Epidermal melanocyte (primary cell): ENCODE results near the gene PRLH.
A peak's percentile ranks its signal among the peaks of the same experiment; 100 is the strongest.

Source experiments
- DNase-seq: peaks from one replicate; pipeline ENCODE4 v3.0.0; 2011; ENCODE audit warnings: low spot score; ENCODE audit not compliant: insufficient read length

The PRLH gene

DNA sequence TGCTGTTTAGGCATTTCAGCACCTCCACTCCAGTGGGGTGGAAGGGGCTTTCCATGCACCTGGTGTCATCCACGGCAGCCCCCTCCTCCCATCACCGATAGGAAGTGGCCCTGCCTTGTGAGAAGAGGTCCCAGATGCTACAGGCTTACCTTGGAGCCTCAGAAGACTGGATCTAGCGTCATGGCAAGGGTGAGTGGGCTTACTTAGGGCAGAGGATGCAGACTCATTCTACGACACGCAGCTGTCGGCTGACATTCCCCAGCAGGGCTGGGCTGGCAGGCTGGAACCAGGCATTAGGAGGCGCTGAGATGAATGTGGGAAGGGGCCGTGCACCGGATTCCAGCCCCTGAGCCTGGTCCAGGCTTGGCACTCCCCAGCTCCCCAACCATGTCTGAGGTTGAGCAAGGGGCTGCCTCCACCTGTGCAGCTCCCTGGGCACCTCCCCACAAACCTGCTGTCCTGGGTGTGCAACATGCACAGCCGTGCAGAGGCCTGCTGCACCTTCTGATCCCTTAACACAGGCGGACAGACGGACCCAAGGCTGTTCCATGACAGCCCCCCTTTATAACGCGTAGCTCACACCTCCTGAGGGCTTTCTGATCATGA, 1.7 kb upstream of the PRLH start:
- no peak for DNase-seq

DNA sequence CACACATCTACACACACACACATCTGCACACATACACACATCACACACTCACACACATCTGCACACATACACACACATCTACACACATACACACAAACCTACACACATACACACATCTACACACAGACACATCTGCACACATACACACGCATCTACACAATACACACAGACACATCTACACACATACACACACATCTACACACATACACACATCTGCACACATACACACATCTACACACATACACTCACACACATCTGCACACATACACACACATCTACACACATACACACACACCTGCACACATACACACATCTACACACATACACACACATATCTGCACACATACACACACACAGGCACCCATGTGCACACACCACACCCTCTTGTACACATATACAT, 400 bp upstream of the PRLH start:
- no peak for DNase-seq

DNA sequence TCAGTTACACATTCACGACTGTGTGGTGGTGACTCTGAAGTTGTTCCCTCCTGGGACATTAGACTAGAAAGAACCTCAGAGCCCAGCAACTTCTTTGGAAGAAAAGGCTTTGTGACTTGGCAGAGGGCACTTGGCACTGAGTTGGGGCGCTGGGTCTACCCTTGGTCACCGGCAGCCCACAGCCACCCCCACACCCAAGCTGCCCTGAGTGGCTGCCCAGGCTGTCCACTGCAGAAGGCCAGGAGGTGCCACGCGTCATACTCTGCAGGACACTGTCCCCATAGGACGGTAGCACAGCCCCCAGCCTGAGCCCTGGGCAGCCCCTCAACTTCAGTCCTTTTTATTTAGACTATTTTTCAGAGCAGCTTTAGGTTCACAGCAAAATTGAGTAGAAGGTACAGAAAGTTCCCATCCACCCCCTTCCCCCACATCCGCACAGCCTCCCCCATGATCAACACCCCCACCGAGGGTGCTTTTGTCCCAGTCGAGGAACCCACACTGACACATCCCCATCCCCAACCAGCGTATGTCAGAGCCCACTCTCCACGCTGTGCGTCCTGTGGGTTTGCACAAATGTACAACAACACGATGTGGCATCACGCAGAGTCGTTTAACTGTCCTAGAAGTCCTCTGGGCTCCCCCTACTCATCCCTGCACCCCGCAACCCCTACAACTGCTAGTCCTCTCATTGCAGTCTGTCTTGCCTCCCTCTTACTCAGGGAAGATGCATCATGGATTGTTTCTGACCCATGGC, 1.1 kb downstream of the PRLH start:
- no peak for DNase-seq

DNA sequence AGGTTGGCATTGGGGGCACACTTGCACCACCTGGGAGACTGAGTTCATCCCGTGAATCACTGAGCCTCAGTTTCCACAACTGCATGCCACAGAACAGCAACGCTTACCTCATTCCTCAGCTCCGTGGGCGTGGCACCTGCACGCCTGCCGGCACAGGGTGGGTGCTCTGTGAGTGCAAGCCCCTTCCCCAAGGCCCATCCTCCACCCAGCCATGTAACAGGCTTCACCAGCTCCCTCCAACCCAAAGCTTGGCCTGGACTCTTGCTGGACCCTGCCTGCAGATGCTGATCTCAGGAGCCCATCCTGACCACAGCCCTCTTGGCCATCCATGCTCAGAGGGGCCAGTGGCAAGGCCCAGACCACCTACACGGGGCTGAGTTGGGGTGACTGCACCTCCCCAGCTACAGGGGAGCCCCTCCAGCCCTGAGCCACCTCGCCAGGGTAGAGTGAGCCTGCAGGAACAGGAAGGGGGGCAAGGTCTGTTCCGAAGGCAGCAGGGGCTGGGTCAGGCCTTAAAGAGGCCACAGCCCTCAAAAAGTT, 1.8 kb downstream of the PRLH start:
- no peak for DNase-seq

DNA sequence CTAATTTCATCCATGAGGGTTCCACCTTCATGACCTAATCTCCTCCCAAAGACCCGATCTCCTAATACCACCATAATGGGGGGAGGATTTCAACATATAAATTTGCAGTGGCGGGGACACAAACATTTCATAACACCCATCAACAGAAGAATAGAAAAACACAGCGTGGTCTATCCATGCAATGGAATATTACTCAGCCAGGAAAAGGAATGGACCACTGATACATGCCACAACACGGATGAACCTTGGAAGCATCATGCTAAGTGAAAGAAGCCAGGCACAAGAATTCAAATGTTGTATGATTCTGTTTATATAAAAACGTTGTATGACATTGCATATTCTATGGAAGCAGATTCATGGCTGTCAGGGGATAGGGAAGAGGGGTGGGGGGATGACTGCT, 2.7 kb downstream of the PRLH start:
- DNase-seq, result no peak

DNA sequence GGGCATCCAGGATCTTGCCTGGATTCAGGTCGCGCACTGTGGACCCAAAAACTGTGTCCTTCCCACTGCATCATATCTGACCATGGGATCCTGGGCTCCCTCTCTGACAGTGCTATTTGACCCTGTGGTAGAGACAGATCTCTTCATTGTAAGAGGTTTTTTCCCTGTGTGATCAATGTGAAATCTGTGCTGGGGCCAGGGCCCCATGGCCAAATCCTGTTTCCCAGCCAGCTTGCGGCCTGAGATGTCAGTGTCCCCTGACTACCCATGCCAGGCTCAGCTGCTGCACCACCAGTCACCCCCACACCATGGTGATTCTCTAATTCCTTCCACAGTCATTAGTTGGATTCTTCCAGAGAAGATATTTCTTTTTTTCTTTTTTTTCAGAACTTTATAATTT, 3.5 kb downstream of the PRLH start:
- DNase-seq, result no peak

DNA sequence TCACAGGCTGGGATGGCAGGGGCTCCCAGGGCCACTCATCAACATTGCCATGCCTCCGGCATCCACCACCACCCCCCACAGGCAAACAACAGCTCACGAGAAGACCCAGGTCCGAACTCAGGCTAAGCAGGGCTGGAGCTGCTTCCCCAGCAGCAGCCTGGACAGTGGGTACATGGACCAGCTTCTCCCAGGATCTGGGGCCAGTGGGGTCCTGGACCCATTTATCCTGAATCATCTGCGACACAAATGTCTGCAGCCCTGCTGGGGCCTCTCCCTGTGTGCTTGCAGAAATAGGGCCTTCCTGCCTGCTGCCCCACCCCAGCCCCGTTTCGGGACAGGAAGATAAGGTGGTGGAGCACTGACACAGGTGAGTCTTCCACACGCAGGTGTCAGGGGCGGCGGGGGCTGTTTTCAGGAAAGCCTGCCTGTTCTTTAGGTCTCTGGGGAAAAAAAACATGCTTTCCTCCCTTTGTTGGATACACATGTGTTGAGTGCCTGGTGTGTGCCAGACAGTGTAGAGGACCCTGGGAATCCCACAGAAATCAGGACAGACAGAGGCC, 4.5 kb downstream of the PRLH start:
- DNase-seq, result no peak

DNA sequence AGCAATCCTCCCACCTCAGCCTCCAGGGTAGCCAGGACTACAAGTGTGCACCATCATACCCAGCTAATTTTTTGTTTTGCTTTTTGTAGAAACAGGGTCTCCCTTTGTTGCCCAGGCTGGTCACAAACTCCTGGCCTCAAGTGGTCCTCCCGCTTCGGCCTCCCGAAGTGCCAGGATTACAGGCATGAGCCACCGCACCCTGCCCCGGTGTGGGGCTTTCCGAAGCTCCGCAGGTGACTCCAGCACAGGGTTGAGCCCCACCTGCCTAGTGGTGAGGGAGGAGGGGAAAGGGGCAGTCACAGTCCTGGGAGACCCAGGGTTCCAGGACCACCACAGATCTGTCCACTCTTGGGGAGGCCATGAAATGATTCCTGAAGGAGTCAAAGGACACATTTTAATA, 5.2 kb downstream of the PRLH start:
- no peak for DNase-seq

DNA sequence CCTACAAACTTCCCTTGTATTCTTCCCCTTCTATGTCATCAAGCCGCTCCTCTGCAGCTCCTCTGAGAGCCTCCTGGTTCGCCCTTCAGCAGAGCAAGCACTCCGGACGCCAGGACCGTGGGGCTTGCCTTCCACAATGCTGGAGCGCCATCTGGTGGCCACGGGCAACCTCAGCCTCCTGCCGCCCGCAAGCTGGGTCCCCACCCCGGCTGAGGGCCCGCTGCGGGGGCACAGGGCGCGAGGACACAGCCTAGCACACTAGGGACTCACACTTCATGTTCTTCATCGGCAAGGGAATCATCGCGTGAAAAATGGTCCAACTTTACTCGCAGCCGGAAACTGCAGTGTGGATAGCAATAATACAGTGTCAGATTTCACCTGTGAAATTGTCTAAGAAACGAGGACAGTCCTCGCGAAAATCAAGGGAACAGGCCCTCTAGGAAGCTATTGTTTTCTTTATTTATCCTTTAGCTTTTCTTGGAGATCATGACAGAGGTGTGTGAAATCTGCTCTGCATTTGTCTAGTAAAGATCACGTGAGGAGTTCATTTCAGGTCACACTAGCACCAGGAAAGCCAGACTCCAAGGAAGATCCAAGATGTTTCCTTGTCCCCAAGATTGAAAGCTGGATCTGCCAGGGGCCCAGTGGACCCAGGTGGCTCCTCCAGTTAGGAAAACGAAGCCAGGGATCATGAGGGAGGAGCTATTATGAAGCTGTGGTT, 5.8 kb downstream of the PRLH start:
- peak; percentile 99 for DNase-seq

DNA sequence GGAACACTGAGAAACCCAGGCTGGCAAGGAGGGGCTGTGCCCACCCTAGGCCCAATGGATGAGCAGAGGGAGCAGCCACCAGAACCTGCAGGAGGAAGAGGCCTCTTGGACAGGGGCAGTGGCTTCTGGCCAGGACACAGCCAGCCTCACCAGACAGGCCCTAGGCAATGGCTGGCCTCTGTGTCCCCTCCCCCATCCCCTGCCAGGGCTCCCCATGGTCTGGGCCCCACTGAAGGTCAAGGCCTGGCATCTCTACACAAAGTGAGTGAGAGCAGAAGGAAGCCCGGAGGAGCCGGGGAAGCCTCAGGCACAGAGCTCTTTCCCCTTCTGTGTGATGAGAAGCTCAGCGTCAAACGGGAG, 6.3 kb downstream of the PRLH start:
- DNase-seq, result no peak

DNA sequence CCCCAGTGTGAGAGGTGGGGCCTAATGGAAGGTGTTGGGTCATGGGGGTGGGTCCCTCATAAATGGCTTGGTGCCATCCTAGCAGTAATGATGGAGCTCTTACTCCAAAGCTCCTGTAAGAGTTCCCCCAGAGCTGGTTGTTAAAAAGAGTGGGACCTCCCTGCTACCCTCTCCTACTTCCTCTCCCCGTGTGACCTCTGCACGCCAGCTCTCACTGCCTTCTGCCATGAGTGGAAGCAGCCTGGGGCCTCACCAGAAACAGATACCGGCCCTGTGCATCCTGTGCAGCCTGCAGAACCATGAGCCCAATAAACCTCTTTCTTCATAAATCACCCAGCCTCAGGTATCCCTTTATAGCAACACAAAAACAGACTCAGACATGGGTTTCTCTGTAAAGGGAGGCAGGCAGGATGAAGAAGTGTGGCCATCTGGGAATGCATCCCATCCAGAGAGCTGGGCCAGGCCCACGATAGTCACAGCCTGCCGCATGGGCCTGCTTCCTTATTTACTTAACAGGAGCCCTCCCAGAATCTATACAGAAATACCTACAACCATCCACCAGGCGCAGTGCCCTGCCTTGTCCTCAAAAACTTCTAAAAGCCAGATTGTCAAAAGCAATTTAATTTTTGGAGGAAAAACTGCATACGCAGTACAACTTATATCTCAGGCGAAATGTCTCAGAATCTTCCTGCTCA, 7.5 kb downstream of the PRLH start:
- DNase-seq, result no peak

DNA sequence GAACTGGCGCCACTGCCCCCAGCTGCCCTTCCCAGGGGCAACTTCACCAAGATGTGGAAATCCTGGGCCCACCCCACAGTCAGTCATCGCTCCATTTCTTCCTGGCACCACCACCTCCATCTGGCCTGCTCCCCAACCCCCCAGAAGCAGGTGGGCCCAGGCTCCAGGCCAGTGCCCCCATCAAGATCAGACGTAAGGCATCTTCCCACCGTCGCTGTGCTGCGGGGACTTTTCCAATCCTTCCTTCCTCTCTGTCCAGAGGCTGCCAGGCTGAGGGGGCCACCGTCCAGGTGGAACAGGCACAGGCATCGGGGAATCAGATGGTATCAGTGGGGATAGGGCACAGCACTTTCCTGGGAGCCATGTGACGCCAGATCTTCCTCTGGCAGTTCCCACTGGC, 8.1 kb downstream of the PRLH start:
- DNase-seq, result no peak

DNA sequence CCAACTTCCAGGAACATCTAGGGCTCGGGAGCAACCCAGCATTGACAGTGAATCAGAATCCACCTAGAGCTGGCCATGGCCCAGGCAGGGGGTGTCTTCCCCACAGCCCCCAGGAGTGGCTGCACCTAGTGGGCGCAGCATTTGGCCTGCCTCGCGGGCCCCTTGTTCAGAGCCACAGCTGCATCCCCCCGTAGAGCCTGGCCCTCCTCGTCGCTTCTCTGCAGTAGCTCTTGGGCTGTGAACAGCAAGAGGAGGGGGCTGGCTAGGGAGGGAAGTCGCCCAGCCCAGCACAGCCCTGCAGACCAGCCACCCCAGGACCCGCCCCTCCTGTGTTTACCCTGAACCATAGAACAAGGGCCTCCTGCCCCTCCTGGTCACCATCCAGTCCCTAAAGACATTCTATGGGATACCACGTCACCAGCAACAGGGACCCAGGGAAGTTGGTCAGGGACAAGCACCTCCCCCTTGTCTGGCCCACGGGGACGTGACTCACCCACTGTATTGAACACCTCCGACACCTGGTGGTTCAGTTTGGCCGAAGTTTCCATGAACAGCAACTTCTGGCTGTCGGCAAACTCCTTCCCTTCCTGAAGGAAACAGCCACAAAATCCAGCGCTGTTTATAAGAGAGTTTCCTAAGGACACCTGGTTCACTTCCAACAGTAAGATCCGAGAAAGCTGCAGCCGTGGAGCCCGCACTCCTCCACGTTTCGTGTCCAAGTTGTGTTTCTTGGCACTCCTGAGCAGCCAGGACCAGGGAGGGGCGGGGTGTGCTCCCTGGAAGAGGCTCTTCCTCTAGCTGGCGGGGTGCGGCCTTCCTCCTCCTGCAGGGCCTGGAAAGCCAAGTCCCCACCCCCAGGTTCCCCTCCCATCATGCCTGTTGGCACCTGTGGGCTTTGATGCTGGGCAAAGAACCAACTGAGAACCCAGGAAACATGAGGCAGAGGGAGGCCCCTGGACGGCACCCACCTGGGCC, 8.8 kb downstream of the PRLH start:
- DNase-seq, result no peak

DNA sequence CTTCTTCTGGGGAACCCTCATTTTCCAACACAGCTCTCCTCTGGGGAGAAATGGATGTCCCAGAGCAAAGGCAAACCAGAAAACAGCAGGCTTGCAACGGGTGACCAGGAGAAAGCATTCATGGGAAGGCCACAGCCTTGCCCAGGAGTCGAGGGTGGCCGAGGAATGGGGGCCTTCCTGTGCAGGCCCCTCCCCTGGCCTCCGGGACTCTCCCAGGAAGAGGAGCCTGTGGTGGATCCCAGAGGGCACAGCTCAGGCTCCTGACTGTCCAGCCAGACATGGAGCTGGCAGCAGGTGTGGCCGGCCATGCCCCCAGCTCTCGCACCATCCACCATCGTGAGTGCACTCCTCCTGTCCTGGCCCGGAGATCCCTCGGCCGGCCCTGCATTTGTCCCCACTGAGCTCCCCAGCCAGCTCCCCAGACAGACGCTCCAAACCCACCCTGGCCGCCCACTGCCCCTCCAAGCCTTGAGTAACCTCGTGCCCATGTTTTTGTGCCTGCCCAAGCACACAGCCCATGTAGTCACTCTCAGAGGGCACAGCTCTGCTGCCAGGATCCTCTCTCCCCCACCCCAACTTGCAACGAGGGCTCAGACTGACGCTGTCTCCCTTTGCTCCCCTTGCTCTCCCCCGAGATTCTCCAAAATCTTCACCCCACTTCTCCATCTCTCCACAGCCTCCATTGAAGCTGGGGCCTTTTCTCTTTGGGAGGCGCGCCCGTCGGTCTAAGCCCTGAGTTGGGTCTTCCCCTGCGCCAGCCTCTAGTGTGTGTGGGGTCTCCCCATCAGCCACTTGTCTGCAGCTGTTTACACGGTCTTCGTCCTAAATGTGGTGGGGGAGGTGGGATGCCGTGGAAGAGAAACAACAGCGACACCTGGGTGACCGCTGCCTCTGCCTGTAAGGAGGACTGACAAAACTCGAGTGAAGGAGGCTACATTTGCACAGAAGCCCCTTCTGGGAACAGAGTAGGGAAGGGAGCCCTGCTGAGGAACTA, 9.8 kb downstream of the PRLH start:
- DNase-seq, result no peak

DNA sequence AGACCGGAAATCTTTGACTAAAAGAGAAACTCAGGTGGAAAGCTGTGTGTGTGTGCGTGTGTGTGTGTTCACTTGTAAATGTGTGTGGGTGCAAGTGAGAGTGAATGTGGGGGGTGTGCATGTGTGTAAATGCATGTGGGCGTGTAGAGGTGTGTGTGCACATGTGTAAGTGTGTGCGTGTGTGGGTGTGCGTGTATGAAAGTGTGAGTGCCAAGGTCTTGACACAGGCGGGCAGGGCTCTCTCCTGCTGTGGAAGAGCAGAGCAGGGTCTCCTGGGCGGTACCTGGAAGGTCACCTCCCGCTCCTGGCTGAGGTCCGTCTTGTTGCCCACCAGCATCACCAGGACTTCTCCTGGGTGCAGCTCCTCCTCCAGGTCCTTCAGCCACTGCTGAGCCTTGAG, 10.6 kb downstream of the PRLH start:
- DNase-seq, result no peak

DNA sequence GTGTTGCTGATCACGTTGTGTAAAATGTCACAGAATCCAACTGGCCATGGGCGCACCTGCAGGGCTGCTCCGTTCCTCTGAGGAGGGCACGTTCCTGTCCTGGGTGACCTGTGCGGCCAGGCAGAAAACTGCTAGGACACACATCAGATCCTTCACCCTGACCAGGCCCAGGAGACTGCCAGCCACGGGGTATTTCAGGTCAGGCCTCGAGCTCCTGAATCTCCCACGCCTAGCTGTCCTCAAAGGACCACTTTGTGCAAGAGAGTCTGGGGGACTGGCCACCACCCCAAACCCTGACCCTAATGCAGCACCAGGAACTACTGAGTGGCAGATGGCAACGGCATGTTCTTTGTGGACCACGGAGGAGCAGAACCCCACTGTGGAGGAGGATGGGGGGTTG, 11.1 kb downstream of the PRLH start:
- DNase-seq, result no peak

DNA sequence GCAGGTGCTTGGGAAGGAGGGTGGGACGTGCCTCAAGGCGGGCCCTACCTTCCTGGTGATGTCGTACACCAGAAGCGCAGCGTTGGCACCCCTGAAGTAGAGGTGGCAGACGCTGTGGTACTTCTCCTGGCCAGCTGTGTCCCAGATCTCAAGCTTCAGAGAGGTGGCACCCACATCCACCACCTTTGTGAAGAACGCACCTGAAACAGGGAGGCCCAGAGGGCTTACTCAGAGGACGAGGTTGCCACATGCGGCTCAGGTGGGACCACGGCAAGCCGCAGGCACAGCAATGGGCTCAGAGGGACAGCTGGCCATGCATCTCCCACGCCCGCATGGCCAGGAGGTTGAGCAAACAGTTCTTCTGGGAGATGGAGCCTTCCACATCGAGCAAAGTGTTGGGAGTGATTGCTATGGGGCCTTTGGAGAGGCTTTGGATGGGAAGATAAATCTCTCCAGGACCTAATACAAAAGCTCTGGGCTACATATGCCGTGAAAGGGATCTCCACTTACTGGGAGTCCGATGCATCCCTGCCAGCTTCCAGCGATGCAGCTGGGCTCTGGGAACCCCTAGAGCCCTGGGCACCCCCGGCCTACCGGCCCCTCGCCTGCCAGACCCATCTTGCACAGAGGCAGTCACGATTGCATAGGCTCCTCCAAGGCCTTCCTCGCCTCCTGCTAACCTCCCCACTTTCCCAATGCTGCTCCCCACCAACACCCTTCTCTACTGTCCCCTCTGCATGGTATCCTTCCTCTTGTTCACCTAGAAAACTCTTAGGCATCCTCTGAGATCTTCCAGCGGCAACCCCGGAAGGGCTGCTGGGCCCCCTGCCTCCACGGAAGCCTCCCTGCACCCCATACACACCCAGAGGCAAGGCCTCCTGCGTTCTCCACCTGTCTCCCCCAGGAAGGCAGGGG, 11.8 kb downstream of the PRLH start:
- DNase-seq, result no peak

DNA sequence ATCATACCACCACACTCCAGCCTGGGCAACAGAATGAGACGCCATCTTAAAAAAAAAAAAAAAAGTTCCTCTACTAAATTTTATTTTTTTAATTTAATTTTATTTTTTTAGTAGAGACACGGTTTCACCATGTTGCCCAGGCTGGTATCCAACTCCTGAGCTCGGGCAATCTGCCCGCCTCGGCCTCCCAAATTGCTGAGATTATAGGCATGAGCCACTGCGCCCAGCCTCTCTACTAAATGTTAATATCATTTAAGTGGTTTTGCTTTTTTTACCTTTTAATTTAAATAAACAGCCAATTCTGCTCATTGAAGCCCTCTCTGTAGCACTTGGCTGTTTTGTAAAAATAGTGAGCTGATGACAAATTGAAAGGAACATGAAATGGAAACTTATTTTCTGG, 15.0 kb downstream of the PRLH start:
- no peak for DNase-seq
